Umbilical cord (tissue), 2 donors: ENCODE measurements around the gene RAB27B. TPM values are rescaled to one million over a fixed set of nuclear protein-coding genes. Genes with fewer than 3 reads are reported as not detected.
A peak's percentile ranks its signal among the peaks of the same experiment; 100 is the strongest.
"Not testable (repeated sequence)": the region's sequence is repeated elsewhere in the genome, so short reads cannot be mapped to it uniquely, and the experiment has no call there.

ENCODE experiments used
- DNase-seq: peaks from one replicate; pipeline ENCODE4 v3.0.0-alpha.2; 2015; ENCODE audit warnings: low spot score
- total RNA-seq: library from RNA; depleted of rRNA; stranded (reverse); fragments of >200 nt; gene quantifications from one replicate; pipeline ENCODE4 v1.2.3, GENCODE V29; 2014; ENCODE audit warnings: low replicate concordance; ENCODE audit not compliant: insufficient read depth

RAB27B gene, protein sequence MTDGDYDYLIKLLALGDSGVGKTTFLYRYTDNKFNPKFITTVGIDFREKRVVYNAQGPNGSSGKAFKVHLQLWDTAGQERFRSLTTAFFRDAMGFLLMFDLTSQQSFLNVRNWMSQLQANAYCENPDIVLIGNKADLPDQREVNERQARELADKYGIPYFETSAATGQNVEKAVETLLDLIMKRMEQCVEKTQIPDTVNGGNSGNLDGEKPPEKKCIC
- total RNA-seq: 10.8 TPM

DNA sequence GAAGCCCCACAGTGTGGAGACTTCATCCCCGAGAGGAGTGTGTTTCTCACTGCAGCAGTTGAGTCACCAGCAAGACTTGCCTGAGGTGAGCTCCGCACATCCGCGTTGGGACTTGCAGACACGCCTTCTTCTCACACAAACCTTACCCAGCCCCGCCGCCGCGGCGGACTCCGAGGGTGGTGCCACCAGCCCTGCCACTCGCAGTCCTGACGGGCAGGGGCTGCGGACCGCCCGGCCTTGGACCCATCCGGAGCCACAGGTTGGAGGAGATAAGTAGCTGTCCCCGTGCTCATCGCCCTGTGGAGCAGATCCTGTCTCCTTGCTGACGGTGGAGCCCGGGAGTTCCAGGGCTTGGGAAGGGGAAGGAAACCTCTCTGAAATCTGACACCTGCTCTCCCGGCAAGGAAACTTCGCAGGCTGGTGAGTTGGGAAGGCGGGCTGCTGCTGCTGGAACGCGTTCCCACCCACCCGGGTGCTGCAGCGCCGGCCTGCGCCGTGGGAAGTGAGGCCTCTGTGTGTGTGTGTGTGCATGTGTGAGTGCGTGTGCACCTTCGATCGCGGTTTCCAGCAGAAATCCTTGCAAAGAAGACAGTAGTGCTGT is at the start of gene RAB27B:
Gene RAB27B (plus strand): TSS at position 197 of the 601 bp plus-strand sequence. CDS start 49,109 bp downstream, outside the sequence.
- peak; percentile 84 for DNase-seq

DNA sequence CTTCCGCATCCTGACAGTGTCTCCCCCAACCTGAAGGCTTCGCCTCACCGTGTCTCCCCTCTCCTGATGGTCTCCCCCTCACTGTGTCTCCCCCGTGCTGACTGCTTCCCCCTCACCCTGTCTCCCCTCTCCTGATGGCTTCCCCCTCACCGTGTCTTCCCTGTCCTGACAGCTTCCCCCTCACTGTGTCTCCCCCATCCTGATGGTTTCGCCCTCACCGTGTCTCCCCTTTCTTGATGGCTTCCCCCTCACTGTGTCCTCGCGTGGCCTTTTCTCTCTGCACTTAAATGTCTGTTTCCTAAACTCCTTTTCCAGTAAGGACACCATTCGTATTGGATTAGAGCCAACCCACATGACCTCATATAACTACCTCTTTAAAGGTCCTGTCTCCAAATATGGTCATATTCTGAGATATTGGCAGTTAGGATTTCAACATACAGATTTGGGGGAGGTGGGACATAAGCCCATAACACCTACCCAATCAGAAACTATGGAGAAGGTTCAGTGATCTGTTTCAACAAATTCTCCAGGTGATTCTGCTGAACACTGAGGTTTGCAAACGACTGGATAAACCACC is 47.9 kb upstream of the RAB27B start:
- DNase-seq: no peak

DNA sequence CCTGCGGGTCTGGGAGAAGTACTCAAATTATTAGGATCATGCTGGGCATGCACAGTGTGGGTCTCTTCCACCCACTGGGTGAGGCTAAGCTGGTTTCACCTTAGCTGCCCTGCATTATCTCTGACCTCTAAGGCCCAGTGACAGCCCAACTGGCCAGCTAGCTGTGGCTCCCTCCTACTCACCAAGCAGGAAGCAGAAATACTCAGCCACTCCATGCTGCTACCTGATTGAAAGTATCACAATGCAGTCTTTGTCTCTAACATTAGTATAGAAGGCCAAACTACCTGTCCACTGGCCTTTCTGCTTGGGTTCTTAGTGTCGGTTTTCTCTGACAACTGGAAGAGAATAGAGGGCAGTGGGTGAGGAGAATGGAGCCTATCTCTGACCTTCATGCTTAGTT is 47.3 kb upstream of the RAB27B start:
- no peak for DNase-seq

DNA sequence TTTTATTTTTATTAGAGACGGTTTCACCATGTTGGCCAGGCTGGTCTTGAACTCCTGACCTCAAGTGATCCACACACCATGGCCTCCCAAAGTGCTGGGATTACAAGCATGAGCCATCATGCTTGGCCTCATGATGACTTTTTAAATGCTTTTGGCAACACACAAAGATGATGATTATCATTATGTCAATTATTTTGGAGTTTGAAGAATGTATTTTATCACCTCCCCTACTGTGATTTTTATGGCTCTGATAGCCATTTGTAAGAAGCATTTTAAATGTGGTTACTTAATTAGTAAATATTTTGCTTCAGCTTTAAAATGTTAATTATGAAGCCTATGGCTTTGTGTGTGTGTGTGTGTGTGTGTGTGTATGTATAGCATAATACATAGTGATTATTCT is 45.1 kb upstream of the RAB27B start:
- DNase-seq: no peak

DNA sequence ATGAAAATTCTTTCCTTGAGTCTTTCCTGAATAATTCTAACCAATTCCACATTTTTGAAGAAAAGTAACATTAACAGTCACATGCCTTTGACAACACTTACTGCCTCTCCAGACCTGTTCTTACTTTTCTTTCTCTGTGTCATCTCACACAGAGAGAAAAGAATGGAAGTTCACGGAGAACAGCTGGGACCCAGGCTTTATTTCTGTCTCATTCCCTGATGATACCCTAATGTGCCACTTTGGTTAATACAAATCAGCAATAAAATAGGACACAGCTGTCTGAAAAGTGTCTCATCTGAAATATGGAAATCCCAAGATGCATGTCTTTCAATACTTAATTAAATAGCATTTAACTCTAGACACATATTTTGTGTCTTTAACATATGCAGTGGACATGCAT is 42.1 kb upstream of the RAB27B start:
- DNase-seq: no peak

DNA sequence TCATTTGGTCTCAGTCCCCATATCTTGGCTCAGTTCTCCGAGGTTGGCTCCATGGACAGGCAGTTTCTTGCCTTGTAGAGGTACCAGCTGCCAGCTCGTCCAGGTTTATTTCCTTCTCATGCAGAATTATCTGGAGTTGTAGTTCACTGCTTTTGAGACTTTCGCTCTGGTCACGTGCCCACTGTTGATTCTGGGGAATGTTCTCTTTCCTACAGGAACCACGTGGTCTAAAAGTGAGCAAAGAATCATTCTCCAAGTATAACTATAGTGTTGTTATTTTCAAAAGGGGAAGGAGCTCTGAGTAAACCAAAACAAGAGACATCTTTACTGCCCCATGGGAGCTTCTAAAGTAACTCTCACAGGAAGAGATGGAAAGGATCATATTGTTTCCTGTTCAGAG is 41.2 kb upstream of the RAB27B start:
- peak; percentile 15 for DNase-seq

DNA sequence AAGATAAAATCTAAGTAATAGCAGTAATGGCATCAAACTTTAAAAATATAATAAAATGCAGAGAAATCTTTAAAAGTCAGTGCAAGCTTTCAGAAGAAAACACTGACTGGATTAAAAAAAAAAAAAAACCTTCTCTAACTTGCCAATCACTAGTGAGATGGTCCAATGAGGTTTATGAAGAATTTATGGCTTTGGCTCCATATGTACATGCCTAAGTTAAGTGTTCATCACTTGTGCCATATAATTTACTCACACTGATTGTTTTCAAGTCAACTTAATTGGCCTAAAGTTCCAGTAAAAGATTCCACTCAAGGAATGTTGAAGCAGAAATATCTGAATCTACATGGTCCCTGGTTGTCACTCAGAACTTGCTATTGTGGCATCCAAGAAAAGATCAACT is 40.7 kb upstream of the RAB27B start:
- no peak for DNase-seq

DNA sequence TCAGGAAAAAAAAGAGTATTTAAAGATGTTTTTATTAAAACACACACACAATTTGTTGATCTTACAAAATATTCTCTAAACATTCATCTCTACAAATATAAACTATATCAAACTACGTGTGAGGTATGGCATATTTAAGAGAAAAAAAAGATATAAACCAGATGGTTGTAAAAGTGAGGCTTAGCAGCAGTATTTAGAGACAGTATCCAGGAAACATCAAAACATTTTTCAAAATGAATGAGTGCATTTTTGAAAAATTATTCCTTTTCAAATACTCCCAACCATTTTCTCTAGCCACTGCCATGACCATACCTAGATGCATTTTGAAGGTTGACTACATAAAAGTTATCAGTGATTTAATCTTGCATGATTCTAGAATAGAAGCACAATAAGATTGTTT is 38.2 kb upstream of the RAB27B start:
- no peak for DNase-seq

DNA sequence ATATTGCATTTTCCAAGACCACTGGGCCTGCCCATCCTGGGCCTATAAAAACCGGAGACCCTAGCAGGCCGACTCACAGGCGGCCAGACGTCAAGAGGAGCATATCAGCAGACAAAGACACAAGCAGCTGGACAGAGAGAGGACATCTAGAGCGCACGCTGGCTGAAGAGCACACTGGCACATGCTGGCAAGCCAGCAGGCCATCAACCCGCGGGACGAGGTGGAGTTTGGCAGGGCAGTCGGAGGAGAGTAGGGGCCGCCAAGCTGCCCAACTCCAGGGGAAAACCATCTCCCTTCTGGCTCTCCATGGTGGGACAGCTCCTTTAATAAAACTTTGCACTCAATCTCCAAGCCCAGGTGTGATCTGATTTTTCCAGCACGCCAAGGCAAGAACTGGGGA is 36.6 kb upstream of the RAB27B start:
- no peak for DNase-seq

DNA sequence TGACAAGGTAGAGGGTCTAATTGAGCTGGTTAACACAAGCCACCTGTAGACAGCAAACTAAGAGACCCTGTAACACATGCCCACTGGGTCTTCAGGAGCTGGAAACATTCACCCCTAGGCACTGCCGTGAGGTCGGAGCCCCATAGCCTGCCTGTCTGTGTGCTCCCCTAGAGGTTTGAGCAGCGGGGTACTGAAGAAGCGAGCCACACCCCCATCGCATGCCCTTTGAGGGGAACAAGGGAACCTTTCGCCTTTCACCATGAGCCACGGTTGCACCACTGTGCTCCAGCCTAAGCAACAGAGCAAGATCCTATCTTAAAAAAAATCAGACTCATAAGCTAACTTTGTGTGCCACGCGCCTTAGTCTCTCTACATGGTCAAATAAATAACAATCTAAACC is 36.2 kb upstream of the RAB27B start:
- no peak for DNase-seq

DNA sequence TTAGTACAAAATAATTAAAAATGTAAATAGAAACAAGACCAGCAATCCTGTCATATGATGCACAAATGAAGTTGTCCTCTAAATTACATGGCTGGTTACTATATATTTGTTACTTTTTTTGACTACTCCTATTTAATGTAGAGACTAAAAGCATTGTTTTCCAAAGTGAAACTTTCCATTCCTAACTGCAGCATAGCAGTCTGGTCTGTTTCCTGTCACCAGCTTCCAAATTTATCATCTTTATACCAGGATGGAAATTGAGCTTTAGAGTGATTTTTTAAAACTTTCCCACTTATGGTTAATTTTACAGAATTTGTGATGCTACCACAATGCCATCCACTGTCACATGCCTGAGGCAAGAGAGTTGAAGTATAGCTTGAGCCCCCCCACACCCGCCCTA is 33.5 kb upstream of the RAB27B start:
- DNase-seq: peak; percentile 10

DNA sequence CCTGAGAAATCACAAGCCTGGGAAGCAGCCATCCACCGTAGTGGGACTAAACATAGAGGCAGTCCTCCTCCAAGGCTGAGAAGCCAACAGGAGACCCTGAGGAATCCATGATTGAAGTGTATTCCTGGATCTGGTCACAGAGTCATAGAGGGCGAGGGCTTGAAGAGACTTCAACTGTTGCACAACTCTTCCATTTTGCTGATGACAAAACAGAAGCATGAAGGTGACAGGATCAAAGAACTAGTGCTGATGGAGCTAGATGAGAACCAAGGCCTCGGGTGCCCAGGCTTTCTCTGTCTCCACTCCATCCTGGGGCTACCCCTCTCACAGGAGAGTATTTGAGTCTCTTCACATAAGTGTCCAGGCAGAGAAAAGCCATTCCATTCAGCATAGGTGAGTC is 30.1 kb upstream of the RAB27B start:
- no peak for DNase-seq

DNA sequence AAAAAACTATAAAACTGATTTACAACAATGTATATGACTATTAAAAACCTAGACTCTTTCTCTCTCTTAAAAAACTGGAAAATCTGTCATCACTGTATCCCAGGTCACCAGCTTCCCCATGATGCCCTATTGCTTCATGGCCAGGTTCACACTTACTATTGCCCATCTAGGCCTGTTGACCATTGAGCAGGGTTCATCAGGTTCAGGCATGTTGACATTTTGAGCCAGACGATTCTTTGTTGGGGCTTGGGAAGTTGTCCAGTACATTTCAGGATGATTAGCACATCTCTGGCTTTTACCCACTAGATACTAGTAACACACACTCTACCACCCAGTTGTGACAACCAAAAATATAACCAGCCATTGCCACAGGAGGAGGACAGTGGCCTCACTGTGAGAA is 26.9 kb upstream of the RAB27B start:
- DNase-seq: no peak

DNA sequence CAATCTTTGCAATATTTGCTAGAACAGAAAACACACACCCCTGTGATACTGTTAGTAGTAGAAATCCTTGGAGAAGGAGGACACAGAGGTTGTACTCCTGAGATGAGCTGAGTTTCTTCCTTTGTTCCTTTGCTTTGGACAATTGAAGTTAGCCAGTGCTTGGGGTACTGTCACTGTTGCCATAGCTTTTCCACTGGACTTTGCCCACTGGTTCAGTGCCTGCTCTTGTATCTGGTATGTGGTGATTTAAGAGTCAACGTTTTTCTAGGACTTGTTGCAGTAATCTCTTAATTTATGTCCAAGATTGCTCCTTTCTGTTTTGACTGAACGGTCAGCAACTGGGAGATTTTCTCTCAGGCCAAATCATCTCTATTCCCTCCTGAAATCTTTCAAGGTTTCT is 26.1 kb upstream of the RAB27B start:
- no peak for DNase-seq

DNA sequence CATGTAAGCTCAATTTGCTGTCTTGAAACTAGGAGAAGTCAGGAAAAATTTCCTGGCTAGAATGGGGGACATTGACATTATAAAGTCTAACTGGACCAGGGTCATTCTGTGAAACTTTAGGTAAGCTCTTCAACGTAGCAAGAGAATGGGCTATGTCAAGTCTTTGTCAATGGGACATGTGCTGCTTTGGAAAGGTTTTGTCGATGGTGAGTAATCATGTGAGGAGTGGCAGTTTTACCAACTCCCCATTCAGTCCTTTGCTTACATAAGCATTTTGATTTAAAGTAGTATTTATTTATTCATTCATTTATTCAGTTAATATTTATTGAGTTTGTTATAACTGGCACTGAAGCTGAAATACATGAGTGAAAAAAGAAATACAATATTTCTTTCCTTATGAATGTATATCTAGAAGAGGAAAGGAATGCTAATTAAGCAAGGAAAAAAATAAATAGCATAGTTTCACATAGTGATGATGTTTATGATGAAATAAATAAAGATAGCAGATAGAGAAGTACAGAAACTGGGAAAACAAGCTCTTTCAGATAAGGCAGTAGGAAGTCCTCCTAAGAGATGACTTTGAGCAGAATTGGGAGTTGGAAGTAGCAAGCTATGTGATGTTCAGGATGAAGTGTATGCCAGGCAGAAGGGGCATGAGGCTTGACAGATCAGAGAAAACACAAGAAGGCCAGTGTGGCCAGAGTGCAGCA is 25.4 kb upstream of the RAB27B start:
- DNase-seq: no peak

DNA sequence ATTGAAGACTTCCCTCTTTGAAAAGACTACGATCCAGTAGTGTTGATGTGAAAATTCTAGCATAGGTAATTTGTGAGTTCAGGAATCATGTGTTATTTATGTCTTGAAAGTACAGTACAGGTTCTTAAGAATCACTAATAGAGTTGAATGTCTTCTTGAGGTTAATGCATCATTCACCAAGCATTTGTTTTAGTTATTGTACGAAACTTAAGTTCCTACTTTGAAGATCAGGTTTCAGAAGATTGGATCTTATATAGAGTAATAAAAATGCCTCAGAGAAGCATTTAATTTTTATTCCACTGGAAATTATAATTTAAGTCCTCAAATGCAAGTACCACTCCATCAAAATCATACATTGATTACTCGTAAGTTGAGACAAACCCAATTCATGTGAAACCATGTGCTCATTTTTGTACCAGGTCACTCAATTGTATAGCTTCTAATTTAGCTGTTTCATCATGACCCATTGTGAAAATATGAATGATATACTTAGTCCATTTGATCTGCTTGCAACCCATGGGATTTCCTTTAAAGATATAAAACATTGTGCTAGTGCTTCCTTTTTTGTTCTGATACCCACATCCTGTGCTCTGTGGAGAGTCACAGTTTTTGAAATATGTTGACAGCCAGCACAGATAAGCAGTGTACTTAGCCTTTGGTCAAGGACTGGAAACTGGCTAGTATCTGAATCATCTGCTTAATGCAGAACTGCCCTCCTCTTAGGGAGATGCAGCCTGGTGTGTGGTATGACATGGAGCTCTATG is 22.5 kb upstream of the RAB27B start:
- peak; percentile 60 for DNase-seq

DNA sequence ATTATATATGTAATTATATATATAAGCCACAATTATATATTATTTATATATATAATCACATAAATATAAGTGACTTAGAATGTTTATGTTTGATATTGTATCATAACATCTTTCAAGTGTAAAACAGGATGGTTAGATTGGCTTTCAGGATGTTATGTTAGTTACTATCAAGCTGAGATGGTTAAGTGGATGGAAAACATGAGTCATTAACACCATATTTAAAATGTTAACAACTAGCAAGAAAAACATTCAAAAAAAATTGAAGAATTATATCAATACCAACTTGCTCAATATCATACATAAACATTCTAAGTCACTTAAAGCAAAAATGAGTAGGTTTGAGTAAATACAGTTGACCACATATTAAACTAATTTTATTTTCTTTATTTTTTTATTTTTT is 21.8 kb upstream of the RAB27B start:
- DNase-seq: no peak

DNA sequence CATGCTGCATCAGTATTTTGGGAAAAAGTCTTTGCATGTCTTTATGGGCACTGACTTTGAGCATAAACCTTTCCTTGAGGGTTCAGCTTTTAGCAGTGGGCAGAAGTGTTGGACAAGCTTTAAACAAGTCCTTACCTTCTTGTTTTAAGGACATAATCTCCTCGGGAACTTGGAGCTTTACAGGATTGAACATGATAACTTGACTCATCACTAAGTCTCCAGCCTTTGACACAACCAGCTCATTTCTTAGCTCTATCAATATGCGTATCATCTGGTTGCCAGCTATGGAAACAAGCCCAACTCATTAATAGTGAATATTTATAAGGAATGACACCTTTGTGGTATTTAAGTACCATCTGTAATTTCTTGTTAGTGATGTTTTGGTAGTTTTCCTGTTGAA is 21.0 kb upstream of the RAB27B start:
- no peak for DNase-seq

DNA sequence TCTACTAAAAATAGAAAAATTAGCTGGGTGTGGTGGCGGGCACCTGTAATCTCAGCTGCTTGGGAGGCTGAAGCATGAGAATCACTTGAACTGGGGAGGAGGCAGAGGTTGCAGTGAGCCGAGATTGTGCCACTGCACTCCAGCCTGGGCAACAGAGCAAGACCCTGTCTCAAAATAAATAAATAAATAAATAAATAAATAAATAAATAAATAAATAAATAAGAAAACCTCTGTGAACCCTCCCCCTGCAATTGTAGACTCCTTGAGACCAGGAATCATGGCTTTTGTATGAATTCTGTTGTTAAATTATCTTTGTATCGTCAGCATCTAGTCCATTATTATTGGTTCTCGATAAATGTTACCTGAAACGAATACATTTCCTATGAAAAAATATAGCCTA is 17.6 kb upstream of the RAB27B start:
- DNase-seq: not testable (repeated sequence)

DNA sequence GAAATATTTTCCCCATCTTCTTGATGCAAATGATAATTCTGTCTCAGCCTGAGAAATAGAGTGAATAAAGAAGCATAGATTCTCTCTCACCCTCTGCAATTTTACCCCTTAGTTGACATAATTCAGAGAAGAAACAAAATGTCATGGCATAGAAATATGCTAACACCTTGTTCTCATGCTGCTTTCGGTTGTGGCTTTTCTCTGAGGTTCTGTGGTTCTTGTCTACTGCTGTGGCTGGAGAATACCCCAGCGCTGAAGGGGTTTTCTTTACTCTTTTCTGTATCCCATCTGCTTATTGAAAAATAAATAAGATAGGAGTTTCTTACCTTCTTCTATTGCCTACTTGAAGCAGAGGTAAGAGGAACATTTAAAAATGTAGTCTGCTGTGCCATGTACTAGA is 15.4 kb upstream of the RAB27B start:
- no peak for DNase-seq

DNA sequence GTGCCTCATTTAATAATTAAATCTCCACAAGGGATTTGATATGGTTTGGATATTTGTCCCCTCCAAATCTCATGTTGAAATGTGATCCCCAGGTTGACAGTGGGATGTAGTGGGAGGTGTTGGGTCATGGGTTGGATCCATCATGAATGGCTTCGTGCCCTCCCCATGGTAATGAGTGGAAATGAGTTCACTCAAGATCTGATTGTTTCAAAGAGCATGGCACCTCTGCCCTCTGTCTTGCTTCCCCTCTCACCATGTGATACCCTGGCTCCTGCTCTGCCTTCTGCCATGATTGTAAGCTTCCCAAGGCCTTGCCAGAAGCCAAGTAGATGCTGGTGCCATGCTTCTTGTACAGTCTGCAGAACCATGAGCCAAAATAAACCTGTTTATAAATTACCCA is 15.0 kb upstream of the RAB27B start:
- DNase-seq: no peak

DNA sequence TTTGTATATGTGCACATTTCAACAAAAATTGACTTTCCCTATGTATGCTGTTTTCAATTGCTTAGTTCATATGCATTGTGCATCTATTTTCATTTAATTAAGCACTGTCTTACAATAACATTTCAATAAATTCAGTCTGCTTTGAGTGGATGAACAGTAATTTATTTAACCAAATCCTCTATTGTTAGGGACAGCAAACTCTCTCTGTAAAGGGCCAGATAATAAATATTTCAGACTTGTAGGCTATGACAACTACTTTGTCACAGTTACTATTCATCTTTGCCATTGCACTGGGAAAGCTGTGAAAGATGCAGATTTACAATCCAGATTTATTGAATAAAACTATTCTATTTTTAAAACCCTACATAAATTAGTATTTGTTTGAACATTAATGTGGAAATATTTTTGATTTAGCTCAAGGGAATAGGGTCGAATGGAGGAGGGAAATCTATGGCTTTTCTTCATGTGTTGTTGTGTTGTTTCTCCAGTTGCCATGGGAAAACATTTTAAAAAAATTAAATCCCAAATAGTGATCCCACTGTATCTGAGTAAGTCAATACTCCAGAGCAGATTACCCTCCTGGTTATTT is 14.2 kb upstream of the RAB27B start:
- DNase-seq: no peak
